HEK293 (cell line): ENCODE data around the gene SPINK2.

Experiments used
- CTCF ChIA-PET: fragments of 350-600 bp; formaldehyde crosslinking; extraction: SDS; loops from one replicate; lab custom pipeline; 2021; ENCODE audit warnings: antibody characterized with exemption; lab: Yijun Ruan, JAX
- POLR2A ChIA-PET: fragments of 300-600 bp; formaldehyde crosslinking; extraction: SDS; loops from one replicate; lab custom pipeline; 2020; ENCODE audit warnings: antibody characterized with exemption, inconsistent platforms; lab: Yijun Ruan, JAX
- H3K27ac ChIP-seq: fragments of 200-500 bp; sonication (Bioruptor generic); 2 replicates; pipeline ENCODE4 v1.5.1; 2014; ENCODE audit warnings: low read depth, low read length, control low read depth, inconsistent platforms; ENCODE audit errors: extremely low read depth
- H3K36me3 ChIP-seq, 2 experiments: fragments of 200-500 bp in 1 of 2; sonication (Bioruptor generic) in 1 of 2; 1 replicate in 1 of 2; 2 replicates in 1 of 2; pipeline ENCODE4 v1.5.1; 2014 to 2017; ENCODE audit warnings: inconsistent platforms in 2 of 2, low read length in 2 of 2; ENCODE audit not compliant: control insufficient read depth in 2 of 2, insufficient read depth in 1 of 2
- H3K4me1 ChIP-seq: fragments of 200-500 bp; sonication (Bioruptor generic); 2 replicates; pipeline ENCODE4 v1.5.1; 2014; ENCODE audit warnings: mild to moderate bottlenecking, low read length, inconsistent platforms; ENCODE audit not compliant: control insufficient read depth, insufficient read depth
- H3K4me3 ChIP-seq: 2 replicates; pipeline ENCODE4 v1.5.1; 2011; ENCODE audit warnings: low read depth, mild to moderate bottlenecking, control low read depth, low read length, moderate library complexity
- H3K9me3 ChIP-seq: fragments of 200-500 bp; sonication (Bioruptor generic); 2 replicates; pipeline ENCODE4 v1.5.1; 2014; ENCODE audit warnings: low read depth, low read length, inconsistent platforms; ENCODE audit not compliant: control insufficient read depth, insufficient read depth
- INSM2 ChIP-seq: fragments of 450-650 bp; formaldehyde crosslinking; IDR thresholded peaks from 2 replicates; pipeline ENCODE4 v1.5.1; 2016; ENCODE audit warnings: missing biosample characterization, missing genetic modification characterization
- SCRT2 ChIP-seq: fragments of 450-650 bp; formaldehyde crosslinking; IDR thresholded peaks from 2 replicates; pipeline ENCODE4 v1.5.1; 2016; ENCODE audit warnings: missing biosample characterization, missing genetic modification characterization
- ZBTB10 ChIP-seq: fragments of 450-650 bp; formaldehyde crosslinking; IDR thresholded peaks from 2 replicates; pipeline ENCODE4 v1.5.1; 2016; ENCODE audit warnings: missing biosample characterization, missing genetic modification characterization
- ZEB2 ChIP-seq: fragments of 450-650 bp; formaldehyde crosslinking; IDR thresholded peaks from 2 replicates; pipeline ENCODE4 v1.5.1; 2016; ENCODE audit warnings: missing biosample characterization, missing genetic modification characterization
- ZFHX2 ChIP-seq: fragments of 450-650 bp; formaldehyde crosslinking; conservative IDR thresholded peaks from 2 replicates; pipeline ENCODE4 v1.5.1; 2016; ENCODE audit warnings: missing biosample characterization, missing genetic modification characterization
- ZNF138 ChIP-seq: fragments of 450-650 bp; formaldehyde crosslinking; IDR thresholded peaks from 2 replicates; pipeline ENCODE4 v1.5.1; 2016; ENCODE audit warnings: missing biosample characterization, missing genetic modification characterization, borderline replicate concordance
- ZNF416 ChIP-seq: fragments of 450-650 bp; formaldehyde crosslinking; IDR thresholded peaks from 2 replicates; pipeline ENCODE4 v1.5.1; 2016; ENCODE audit warnings: missing biosample characterization, missing genetic modification characterization
- ZNF510 ChIP-seq: fragments of 450-650 bp; formaldehyde crosslinking; IDR thresholded peaks from 2 replicates; pipeline ENCODE4 v1.5.1; 2018; ENCODE audit warnings: mild to moderate bottlenecking, missing genetic modification characterization, missing biosample characterization; ENCODE audit not compliant: insufficient replicate concordance
- ZNF549 ChIP-seq: fragments of 450-650 bp; IDR thresholded peaks from 2 replicates; pipeline ENCODE4 v1.5.1; 2018; ENCODE audit warnings: missing biosample characterization, missing genetic modification characterization, mild to moderate bottlenecking, inconsistent platforms, moderate library complexity
- ZNF555 ChIP-seq: fragments of 450-650 bp; formaldehyde crosslinking; conservative IDR thresholded peaks from 2 replicates; pipeline ENCODE4 v1.5.1; 2017; ENCODE audit warnings: missing biosample characterization, mild to moderate bottlenecking, missing genetic modification characterization, inconsistent platforms
- ZNF610 ChIP-seq: fragments of 450-650 bp; formaldehyde crosslinking; IDR thresholded peaks from 2 replicates; pipeline ENCODE4 v1.5.1; 2016; ENCODE audit warnings: missing biosample characterization, missing genetic modification characterization, borderline replicate concordance
- ZNF626 ChIP-seq: fragments of 450-650 bp; sonication (Bioruptor Pico); formaldehyde crosslinking; IDR thresholded peaks from 2 replicates; pipeline ENCODE4 v1.5.1; 2018; ENCODE audit warnings: missing biosample characterization, missing genetic modification characterization, inconsistent platforms
- ZNF707 ChIP-seq: fragments of 450-650 bp; formaldehyde crosslinking; IDR thresholded peaks from 2 replicates; pipeline ENCODE4 v1.5.1; 2016; ENCODE audit warnings: missing biosample characterization, missing genetic modification characterization
- ZSCAN5A ChIP-seq: fragments of 450-650 bp; formaldehyde crosslinking; IDR thresholded peaks from 2 replicates; pipeline ENCODE4 v1.5.1; 2016; ENCODE audit warnings: missing biosample characterization, missing genetic modification characterization

Gene SPINK2

GRCh38 chr4:56762484-56763250 is 58.8 kb downstream of the SPINK2 start (continued):
- no peak for TF ChIP-seq ZNF549 (tag by site-specific recombination)
- TF ChIP-seq ZNF707 (tag by site-specific recombination): no peak
- TF ChIP-seq ZNF555 (tag by site-specific recombination): no peak
- no peak for TF ChIP-seq ZNF510 (tag by site-specific recombination)
- no peak for TF ChIP-seq ZNF626 (tag by site-specific recombination)

GRCh38 chr4:56760183-56760582 is 61.3 kb downstream of the SPINK2 start:
- Histone ChIP-seq H3K9me3 (no peaks in the 10 kb centered on the region), H3K27ac (no peak overlapping the region), H3K4me1 (peaks cover 2% of the 10 kb centered on the region), H3K36me3 (no peaks in the 10 kb centered on the region), H3K4me3 (no peak overlapping the region)
- ChIA-PET POLR2A (interaction anchor here (0.7 kb wide), 2 partner anchors 10 to 37 kb away, joined by 3 to 5 read pairs; no protein-coding TSS in a partner anchor), CTCF (interaction anchor here (0.6 to 2.0 kb wide), 2 partner anchors 14 to 40 kb away, joined by 5 read pairs; no protein-coding TSS in a partner anchor)
- TF ChIP-seq ZNF138: no peak
- no peak for TF ChIP-seq ZBTB10
- TF ChIP-seq ZEB2 (tag by site-specific recombination): no peak
- TF ChIP-seq ZFHX2: no peak
- no peak for TF ChIP-seq ZNF416
- no peak for TF ChIP-seq INSM2 (tag by site-specific recombination)
- TF ChIP-seq ZSCAN5A: no peak
- no peak for TF ChIP-seq SCRT2 (tag by site-specific recombination)
- no peak for TF ChIP-seq ZNF610
